SK-N-SH (cell line): ENCODE results near the gene ARHGAP15. TPM values are rescaled to one million over a fixed set of nuclear protein-coding genes. Genes with fewer than 3 reads are reported as not detected.

Experiments
- CTCF ChIA-PET: fragments of 300-600, 350-600 bp; formaldehyde crosslinking; extraction: SDS; loops from one replicate; lab custom pipeline; 2021; lab: Yijun Ruan, JAX
- POLR2A ChIA-PET: fragments of 350-600 bp; sonication (Branson Sonifier 250); formaldehyde crosslinking; extraction: SDS; loops from one replicate; lab custom pipeline; 2020; ENCODE audit warnings: antibody characterized with exemption, inconsistent platforms; lab: Yijun Ruan, JAX
- DNase-seq: peaks from one replicate; pipeline ENCODE4 v3.0.0; 2012
- H2AFZ ChIP-seq: fragments of 200-600 bp; sonication (generic); 2 replicates; pipeline ENCODE4 v1.8.1; 2016; ENCODE audit warnings: antibody characterized with exemption, mild to moderate bottlenecking, low read depth
- H3F3A ChIP-seq: fragments of 200-600 bp; sonication (generic); replicated peaks from 2 replicates; pipeline ENCODE3; 2016; ENCODE audit warnings: antibody characterized with exemption, mild to moderate bottlenecking; ENCODE audit not compliant: insufficient read depth
- H3K27ac ChIP-seq, 2 experiments: fragments of 200-500 bp in 1 of 2; fragments of 200-600 bp in 1 of 2; sonication (Bioruptor generic) in 1 of 2; sonication (generic), shearing (Covaris generic) in 1 of 2; 2 replicates each; pipeline versions ENCODE4 v1.5.1 to v1.6.1; 2014 to 2016; ENCODE audit warnings: low read depth in 2 of 2, inconsistent platforms in 1 of 2, low read length in 1 of 2, mild to moderate bottlenecking in 1 of 2, mixed read lengths in 1 of 2
- H3K27me3 ChIP-seq: fragments of 200-600 bp; sonication (generic), shearing (Covaris generic); 2 replicates; pipeline ENCODE4 v1.6.1; 2016; ENCODE audit warnings: mixed run types; ENCODE audit not compliant: insufficient read depth
- H3K36me3 ChIP-seq, 2 experiments: fragments of 200-500 bp in 1 of 2; fragments of 200-600 bp in 1 of 2; sonication (Bioruptor generic) in 1 of 2; sonication (generic) in 1 of 2; replicated peaks in 1 of 2; 2 replicates each; pipeline versions ENCODE3 to v1.5.1; 2014 to 2016; ENCODE audit warnings: low read length in 1 of 2, mild to moderate bottlenecking in 1 of 2; ENCODE audit not compliant: insufficient read depth in 2 of 2, control insufficient read depth in 1 of 2
- H3K4me1 ChIP-seq, 2 experiments: fragments of 200-500 bp in 1 of 2; fragments of 200-600 bp in 1 of 2; sonication (Bioruptor generic) in 1 of 2; sonication (generic), shearing (Covaris generic) in 1 of 2; 2 replicates each; pipeline versions ENCODE4 v1.5.1 to v1.6.1; 2014 to 2016; ENCODE audit warnings: low read depth in 1 of 2, low read length in 1 of 2, mixed run types in 1 of 2; ENCODE audit not compliant: insufficient read depth in 2 of 2, control insufficient read depth in 1 of 2
- H3K4me2 ChIP-seq: fragments of 200-600 bp; sonication (generic), shearing (Covaris generic); 2 replicates; pipeline ENCODE4 v1.6.1; 2017; ENCODE audit warnings: mixed run types
- H3K4me3 ChIP-seq, 2 experiments: fragments of 200-500 bp in 1 of 2; fragments of 200-600 bp in 1 of 2; sonication (Bioruptor generic) in 1 of 2; sonication (generic), shearing (Covaris generic) in 1 of 2; 2 replicates each; pipeline versions ENCODE4 v1.5.1 to v1.8.1; 2014 to 2016; ENCODE audit warnings: low read depth in 2 of 2, inconsistent platforms in 1 of 2, low read length in 1 of 2, mild to moderate bottlenecking in 1 of 2, mixed read lengths in 1 of 2, moderate library complexity in 1 of 2
- H3K79me2 ChIP-seq: fragments of 200-600 bp; sonication (generic); 2 replicates; pipeline ENCODE4 v1.8.1; 2017; ENCODE audit warnings: mild to moderate bottlenecking; ENCODE audit not compliant: insufficient read depth
- H3K9ac ChIP-seq: fragments of 200-600 bp; sonication (generic); 2 replicates; pipeline ENCODE4 v1.6.1; 2017; ENCODE audit warnings: mixed run types
- H3K9me2 ChIP-seq: fragments of 200-600 bp; sonication (generic); 2 replicates; pipeline ENCODE4 v1.6.1; 2017; ENCODE audit warnings: mixed run types
- H3K9me3 ChIP-seq: fragments of 200-600 bp; sonication (generic); 2 replicates; pipeline ENCODE4 v1.6.1; 2017; ENCODE audit warnings: mixed run types, mild to moderate bottlenecking, moderate library complexity
- H4K20me1 ChIP-seq: fragments of 200-600 bp; sonication (generic); 2 replicates; pipeline ENCODE4 v1.6.1; 2017; ENCODE audit warnings: mild to moderate bottlenecking, mixed run types; ENCODE audit not compliant: insufficient read depth
- CHD2 ChIP-seq: fragments of 150-350 bp; IDR thresholded peaks from 2 replicates; pipeline ENCODE4 v1.6.1; 2018; ENCODE audit warnings: low read length; ENCODE audit not compliant: partially characterized antibody
- ELF1 ChIP-seq: IDR thresholded peaks from 2 replicates; pipeline ENCODE4 v1.4.0; 2012
- EP300 ChIP-seq, 2 experiments: IDR thresholded peaks; 2 replicates each; pipeline versions ENCODE4 v1.4.0 to v1.6.1; 2012; ENCODE audit warnings: borderline replicate concordance in 1 of 2, low read depth in 1 of 2, low read length in 1 of 2
- GABPA ChIP-seq: IDR thresholded peaks from 2 replicates; pipeline ENCODE4 v1.4.0; 2012; ENCODE audit warnings: low read depth, mild to moderate bottlenecking
- GATA2 ChIP-seq: sonication (generic); formaldehyde crosslinking; IDR thresholded peaks from 2 replicates; pipeline ENCODE4 v1.5.0; 2020; ENCODE audit warnings: mild to moderate bottlenecking, missing genetic modification reagents
- IRF3 ChIP-seq: fragments of 150-350 bp; IDR thresholded peaks from 2 replicates; pipeline ENCODE4 v1.6.1; 2016; ENCODE audit warnings: mild to moderate bottlenecking, low read depth, low read length
- JUND ChIP-seq: IDR thresholded peaks from 2 replicates; pipeline ENCODE4 v1.4.0; 2012
- MAX ChIP-seq: IDR thresholded peaks from 2 replicates; pipeline ENCODE4 v1.4.0; 2012; ENCODE audit warnings: low read depth
- MEF2A ChIP-seq: IDR thresholded peaks from 2 replicates; pipeline ENCODE4 v1.4.0; 2012; ENCODE audit warnings: low read depth, borderline replicate concordance
- NFIC ChIP-seq: IDR thresholded peaks from 2 replicates; pipeline ENCODE4 v1.4.0; 2012; ENCODE audit warnings: borderline replicate concordance
- NRF1 ChIP-seq: IDR thresholded peaks from 2 replicates; pipeline ENCODE4 v1.6.1; 2012; ENCODE audit warnings: low read depth, mild to moderate bottlenecking, low read length
- RAD21 ChIP-seq: IDR thresholded peaks from 2 replicates; pipeline ENCODE4 v1.6.1; 2012; ENCODE audit warnings: mild to moderate bottlenecking, low read length
- RCOR1 ChIP-seq: fragments of 150-350 bp; IDR thresholded peaks from 2 replicates; pipeline ENCODE4 v1.6.1; 2017; ENCODE audit warnings: antibody characterized with exemption, low read length
- SIN3A ChIP-seq: IDR thresholded peaks from 2 replicates; pipeline ENCODE4 v1.6.1; 2012; ENCODE audit warnings: low read depth, mild to moderate bottlenecking, low read length, moderate library complexity, borderline replicate concordance
- TAF1 ChIP-seq: IDR thresholded peaks from 2 replicates; pipeline ENCODE4 v1.6.1; 2012; ENCODE audit warnings: low read depth, mild to moderate bottlenecking, low read length, moderate library complexity, borderline replicate concordance
- TEAD4 ChIP-seq: IDR thresholded peaks from 2 replicates; pipeline ENCODE4 v1.4.0; 2012; ENCODE audit warnings: mild to moderate bottlenecking, borderline replicate concordance; ENCODE audit not compliant: insufficient read depth
- USF1 ChIP-seq: IDR thresholded peaks from 2 replicates; pipeline ENCODE4 v1.4.0; 2012; ENCODE audit warnings: low read depth, borderline replicate concordance
- USF2 ChIP-seq: fragments of 150-350 bp; IDR thresholded peaks from 2 replicates; pipeline ENCODE4 v1.6.1; 2017; ENCODE audit warnings: antibody characterized with exemption, low read length, low read depth, borderline replicate concordance
- YY1 ChIP-seq: IDR thresholded peaks from 2 replicates; pipeline ENCODE4 v1.4.0; 2012; ENCODE audit warnings: low read depth, mild to moderate bottlenecking
- WGBS: methylation state at CpG from one replicate; pipeline ENCODE4 v1.1.6; 2017; ENCODE audit warnings: low lambda C conversion rate; 5-methylcytosine and 5-hydroxymethylcytosine counted together
- polyA plus RNA-seq, 3 experiments: library from polyadenylated mRNA; depleted of rRNA; stranded (reverse); fragments of >200 nt; gene quantifications; 2 replicates each; pipeline ENCODE4 v1.2.3, GENCODE V29; 2012
- TF ChIP-seq, protein P1 (sequence below): IDR thresholded peaks from 2 replicates; pipeline ENCODE4 v1.4.0; 2012; ENCODE audit warnings: low read depth, borderline replicate concordance

ARHGAP15 gene
- polyA plus RNA-seq, 1 of the 3 experiments (the other 2 are of a cell fraction): not detected

- TF ChIP-seq MEF2A (no peak), GATA2 (CRISPR knock-in tag) (no peak), TAF1 (no peak), YY1 (no peak), ELF1 (no peak), NFIC (no peak)
Measured at GRCh38 chr2:143708682-143709081, 579.5 kb downstream of the ARHGAP15 start (continued).

GRCh38 chr2:143710196-143710595 is 581.0 kb downstream of the ARHGAP15 start:
- H3K27me3 ChIP-seq: no peaks in the 10 kb centered on the region
- CTCF ChIA-PET: no interaction called here
- H3K27ac ChIP-seq: no peak overlapping the region
- no peak overlapping the region for H3K4me2 ChIP-seq
- H3F3A ChIP-seq: no peaks in the 10 kb centered on the region
- DNase-seq: no peak
- WGBS: 62% methylated on average over 4 of the region's 4 CpGs
- POLR2A ChIA-PET: no interaction called here
- H3K79me2 ChIP-seq: no peaks in the 10 kb centered on the region
- H3K9me3 ChIP-seq: no peaks in the 10 kb centered on the region
- H3K9me2 ChIP-seq: no peaks in the 10 kb centered on the region
- no peaks in the 10 kb centered on the region for H4K20me1 ChIP-seq
- H3K9ac ChIP-seq: no peak overlapping the region
- H3K36me3 ChIP-seq: no peaks in the 10 kb centered on the region
- H3K4me1 ChIP-seq: peaks cover 0 to 4% of the 10 kb centered on the region in 2 experiments; a peak in 2 of 4 replicates
- no peak overlapping the region for H2AFZ ChIP-seq
- no peak overlapping the region for H3K4me3 ChIP-seq
- TF ChIP-seq RCOR1 (no peak), NRF1 (no peak), TAF1 (no peak), MEF2A (no peak), RAD21 (no peak), GABPA (no peak), CHD2 (no peak), MAX (no peak), GATA2 (CRISPR knock-in tag) (no peak)

DNA sequence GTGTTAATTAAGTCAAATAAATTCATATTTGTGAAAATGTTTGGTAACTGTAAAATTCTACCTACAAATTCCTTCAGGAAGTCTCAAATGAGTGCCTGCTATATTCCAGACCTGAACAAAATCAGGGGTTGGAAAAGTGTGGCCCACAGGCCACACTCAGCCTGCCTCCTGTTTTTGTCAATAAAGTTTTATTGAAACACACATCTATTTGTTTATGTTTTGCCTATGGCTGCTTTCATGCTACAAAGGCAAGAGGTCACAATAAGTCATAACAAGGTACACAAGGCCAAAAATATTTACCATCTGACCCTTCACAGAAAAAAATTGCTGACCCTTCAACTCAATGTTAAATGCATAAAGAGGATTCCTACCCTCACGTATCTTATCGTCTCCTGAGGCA is 581.7 kb downstream of the ARHGAP15 start:
- no peaks in the 10 kb centered on the region for H3K36me3 ChIP-seq
- CTCF ChIA-PET: no interaction called here
- no peaks in the 10 kb centered on the region for H3K79me2 ChIP-seq
- H3K4me2 ChIP-seq: no peak overlapping the region
- TF ChIP-seq JUND (no peak), NRF1 (no peak), MAX (no peak), YY1 (no peak), EP300 (IDR thresholded peaks at IDR 0.05; ENCODE audit: borderline replicate concordance in 1 of 2, low read depth in 1 of 2, low read length in 1 of 2) (no peak), RCOR1 (no peak), SIN3A (no peak), USF2 (no peak), USF1 (no peak), TAF1 (no peak), TEAD4 (no peak), ELF1 (no peak), IRF3 (no peak)
- TF ChIP-seq, protein P1, sequence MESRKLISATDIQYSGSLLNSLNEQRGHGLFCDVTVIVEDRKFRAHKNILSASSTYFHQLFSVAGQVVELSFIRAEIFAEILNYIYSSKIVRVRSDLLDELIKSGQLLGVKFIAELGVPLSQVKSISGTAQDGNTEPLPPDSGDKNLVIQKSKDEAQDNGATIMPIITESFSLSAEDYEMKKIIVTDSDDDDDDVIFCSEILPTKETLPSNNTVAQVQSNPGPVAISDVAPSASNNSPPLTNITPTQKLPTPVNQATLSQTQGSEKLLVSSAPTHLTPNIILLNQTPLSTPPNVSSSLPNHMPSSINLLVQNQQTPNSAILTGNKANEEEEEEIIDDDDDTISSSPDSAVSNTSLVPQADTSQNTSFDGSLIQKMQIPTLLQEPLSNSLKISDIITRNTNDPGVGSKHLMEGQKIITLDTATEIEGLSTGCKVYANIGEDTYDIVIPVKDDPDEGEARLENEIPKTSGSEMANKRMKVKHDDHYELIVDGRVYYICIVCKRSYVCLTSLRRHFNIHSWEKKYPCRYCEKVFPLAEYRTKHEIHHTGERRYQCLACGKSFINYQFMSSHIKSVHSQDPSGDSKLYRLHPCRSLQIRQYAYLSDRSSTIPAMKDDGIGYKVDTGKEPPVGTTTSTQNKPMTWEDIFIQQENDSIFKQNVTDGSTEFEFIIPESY: no peak
- TF ChIP-seq, all 33 proteins: peak for 0
- Histone ChIP-seq H2AFZ (no peak overlapping the region), H3K9ac (no peak overlapping the region), H3K4me1 (peaks cover 0 to under 1% of the 10 kb centered on the region in 2 experiments; a peak in 1 of 4 replicates), H3F3A (no peaks in the 10 kb centered on the region), H3K9me2 (no peaks in the 10 kb centered on the region), H3K27me3 (no peaks in the 10 kb centered on the region), H3K9me3 (no peaks in the 10 kb centered on the region), H3K27ac (no peak overlapping the region), H3K4me3 (no peak overlapping the region), H4K20me1 (no peaks in the 10 kb centered on the region)
- POLR2A ChIA-PET: no interaction called here
- 76% methylated on average over 2 of the region's 2 CpGs for WGBS
- DNase-seq: no peak
